PC-3 (cell line): ENCODE data around the gene SLC17A2.

Experiments
- CTCF ChIP-seq: fragments of 300-600 bp; sonication (generic); conservative IDR thresholded peaks from 2 replicates; pipeline ENCODE4 v1.5.1; 2017; ENCODE audit warnings: antibody characterized with exemption, low read depth, mild to moderate bottlenecking, low read length
- EZH2 ChIP-seq: fragments of 300-600 bp; sonication (generic); IDR thresholded peaks from one replicate; pipeline ENCODE4 v1.6.1; 2017; ENCODE audit warnings: antibody characterized with exemption, mild to moderate bottlenecking, low read length; ENCODE audit not compliant: unreplicated experiment
- EZH2phosphoT487 ChIP-seq: fragments of 300-600 bp; sonication (generic); IDR thresholded peaks from 2 replicates; pipeline ENCODE4 v1.6.1; 2018; ENCODE audit warnings: mild to moderate bottlenecking, antibody characterized with exemption, low read length, borderline replicate concordance

- TF ChIP-seq CTCF, result no peak
- no peak for TF ChIP-seq EZH2
- TF ChIP-seq EZH2phosphoT487, result no peak
Observed at GRCh38 chr6:25968769-25969168, 38.3 kb upstream of the SLC17A2 start.
